ENCODE results near the gene EHD1.
A peak's percentile ranks its signal among the peaks of the same experiment; 100 is the strongest.
"Not testable (repeated sequence)": the region's sequence is repeated elsewhere in the genome, so short reads cannot be mapped to it uniquely, and the experiment has no call there.

EHD1 gene

GRCh38 chr11:64846998-64847666 lies 31.3 kb downstream of the EHD1 start:
- no peaks in the 10 kb centered on the region for H3K9me3 Mint-ChIP-seq
- H3K27ac Mint-ChIP-seq: peak overlapping the region; percentile 81
- H3K36me3 Mint-ChIP-seq: peaks cover 0 to 1% of the 10 kb centered on the region in 2 donors
- peak overlapping the region in 1 of 2 donors; percentile 48 for H3K4me3 Mint-ChIP-seq
- H3K4me1 Mint-ChIP-seq: peaks cover 49 to 72% of the 10 kb centered on the region in 2 donors
- DNase-seq (peak; percentile 77), ATAC-seq (replicated peaks) (peak; percentile 30 to 37)
- no peaks in the 10 kb centered on the region for H3K27me3 Mint-ChIP-seq

- peaks cover 37 to 58% of the 10 kb centered on the region in 2 donors for H3K4me1 Mint-ChIP-seq
- not testable (repeated sequence) for H3K27ac Mint-ChIP-seq; ATAC-seq (replicated peaks)
Observed at GRCh38 chr11:64845776-64846129, 32.7 kb downstream of the EHD1 start.

GRCh38 chr11:64845129-64845775 lies 33.2 kb downstream of the EHD1 start:
- H3K9me3 Mint-ChIP-seq: no peaks in the 10 kb centered on the region
- peak overlapping the region; percentile 41 to 80 for H3K4me3 Mint-ChIP-seq
- no peak for DNase-seq
- peaks cover 36 to 55% of the 10 kb centered on the region in 2 donors for H3K4me1 Mint-ChIP-seq
- no peak for ATAC-seq (replicated peaks)
- no peak overlapping the region for H3K27ac Mint-ChIP-seq
- H3K36me3 Mint-ChIP-seq: no peaks in the 10 kb centered on the region
- H3K27me3 Mint-ChIP-seq: no peaks in the 10 kb centered on the region

More at GRCh38 chr11:64845776-64846129, 32.7 kb downstream of the EHD1 start:
- not testable (repeated sequence) for H3K36me3 Mint-ChIP-seq, DNase-seq, H3K9me3 Mint-ChIP-seq, H3K27me3 Mint-ChIP-seq, H3K4me3 Mint-ChIP-seq

- DNase-seq (peak; percentile 50), ATAC-seq (replicated peaks) (peak; percentile 62 to 67)
- Mint-ChIP-seq H3K36me3 (peaks cover 0 to under 1% of the 10 kb centered on the region in 2 donors), H3K4me3 (peak within 1 kb of the TSS; percentile 80 to 85), H3K27ac (no peak within 1 kb of the TSS), H3K4me1 (peaks cover 33 to 48% of the 10 kb centered on the region in 2 donors), H3K9me3 (no peaks in the 10 kb centered on the region), H3K27me3 (no peaks in the 10 kb centered on the region)
Observed at GRCh38 chr11:64844330-64845128, 33.9 kb downstream of the EHD1 start, which contains the start of gene CDC42BPG. CDC42BPG (minus strand) TSS chr11:64844653; CDS start chr11:64844569, 84 bp downstream.

- no peaks in the 10 kb centered on the region for H3K9me3 Mint-ChIP-seq
- DNase-seq (no peak), ATAC-seq (replicated peaks) (no peak)
- H3K36me3 Mint-ChIP-seq: peaks cover 0 to 3% of the 10 kb centered on the region in 2 donors
- peaks cover 29 to 41% of the 10 kb centered on the region in 2 donors for H3K4me1 Mint-ChIP-seq
- H3K27me3 Mint-ChIP-seq: no peaks in the 10 kb centered on the region
- H3K27ac Mint-ChIP-seq: no peak overlapping the region
- H3K4me3 Mint-ChIP-seq: peak overlapping the region; percentile 80 to 85
Observed at GRCh38 chr11:64843686-64844329, 34.6 kb downstream of the EHD1 start.

- Mint-ChIP-seq H3K9me3 (no peaks in the 10 kb centered on the region), H3K36me3 (peaks cover 0 to 3% of the 10 kb centered on the region in 2 donors), H3K4me1 (peaks cover 22 to 34% of the 10 kb centered on the region in 2 donors), H3K4me3 (peak overlapping the region; percentile 80 to 85), H3K27me3 (no peaks in the 10 kb centered on the region), H3K27ac (peak overlapping the region; percentile 88)
- no peak for DNase-seq
- no peak for ATAC-seq (replicated peaks)
Observed at GRCh38 chr11:64842851-64843685, 35.4 kb downstream of the EHD1 start.

GRCh38 chr11:64842366-64842759 lies 36.1 kb downstream of the EHD1 start:
- ATAC-seq (replicated peaks) (no peak), DNase-seq (no peak)
- Mint-ChIP-seq H3K27ac (no peak overlapping the region), H3K27me3 (no peaks in the 10 kb centered on the region), H3K36me3 (peaks cover 0 to 3% of the 10 kb centered on the region in 2 donors), H3K4me3 (no peak overlapping the region), H3K9me3 (no peaks in the 10 kb centered on the region), H3K4me1 (peaks cover 18 to 28% of the 10 kb centered on the region in 2 donors)

- no peaks in the 10 kb centered on the region for H3K9me3 Mint-ChIP-seq
- H3K4me3 Mint-ChIP-seq: no peak overlapping the region
- peaks cover 0 to 3% of the 10 kb centered on the region in 2 donors for H3K36me3 Mint-ChIP-seq
- H3K27ac Mint-ChIP-seq: no peak overlapping the region
- DNase-seq (no peak), ATAC-seq (replicated peaks) (no peak)
- H3K27me3 Mint-ChIP-seq: no peaks in the 10 kb centered on the region
- peaks cover 17 to 27% of the 10 kb centered on the region in 2 donors for H3K4me1 Mint-ChIP-seq
Observed at GRCh38 chr11:64841592-64842365, 36.6 kb downstream of the EHD1 start.

- ATAC-seq (replicated peaks): no peak
- Mint-ChIP-seq H3K4me3 (no peak overlapping the region), H3K27me3 (no peaks in the 10 kb centered on the region), H3K9me3 (no peaks in the 10 kb centered on the region), H3K27ac (no peak overlapping the region), H3K4me1 (peaks cover 16 to 24% of the 10 kb centered on the region in 2 donors), H3K36me3 (peaks cover 0 to 3% of the 10 kb centered on the region in 2 donors)
- no peak for DNase-seq
Observed at GRCh38 chr11:64839887-64840782, 38.3 kb downstream of the EHD1 start.

- ATAC-seq (replicated peaks) (no peak), DNase-seq (no peak)
- Mint-ChIP-seq H3K4me3 (no peak overlapping the region), H3K27me3 (no peaks in the 10 kb centered on the region), H3K4me1 (peaks cover 14 to 20% of the 10 kb centered on the region in 2 donors), H3K27ac (no peak overlapping the region), H3K36me3 (peaks cover 0 to 3% of the 10 kb centered on the region in 2 donors), H3K9me3 (no peaks in the 10 kb centered on the region)
Observed at GRCh38 chr11:64839335-64839734, 39.1 kb downstream of the EHD1 start.

GRCh38 chr11:64838600-64839334 lies 39.7 kb downstream of the EHD1 start:
- no peak overlapping the region for H3K27ac Mint-ChIP-seq

More at GRCh38 chr11:64838600-64839334, 39.7 kb downstream of the EHD1 start:
- ATAC-seq (replicated peaks): no peak
- Mint-ChIP-seq H3K4me3 (no peak overlapping the region), H3K36me3 (peaks cover 0 to 3% of the 10 kb centered on the region in 2 donors), H3K4me1 (peaks cover 12 to 14% of the 10 kb centered on the region in 2 donors), H3K27me3 (no peaks in the 10 kb centered on the region), H3K9me3 (no peaks in the 10 kb centered on the region)
- no peak for DNase-seq
